ENCODE results near the gene FRK.
A peak's percentile ranks its signal among the peaks of the same experiment; 100 is the strongest.
"Not testable (repeated sequence)": the region's sequence is repeated elsewhere in the genome, so short reads cannot be mapped to it uniquely, and the experiment has no call there.

Gene FRK

GRCh38 chr6:116060572-116061283 is at the start of gene FRK:
Gene FRK, minus strand, starts transcription at chr6:116060891. Its CDS starts 580 bp downstream, at chr6:116060311.
- DNase-seq, result no peak

- DNase-seq, result no peak
Observed at GRCh38 chr6:116108836-116109235, 48.1 kb upstream of the FRK start.

DNA sequence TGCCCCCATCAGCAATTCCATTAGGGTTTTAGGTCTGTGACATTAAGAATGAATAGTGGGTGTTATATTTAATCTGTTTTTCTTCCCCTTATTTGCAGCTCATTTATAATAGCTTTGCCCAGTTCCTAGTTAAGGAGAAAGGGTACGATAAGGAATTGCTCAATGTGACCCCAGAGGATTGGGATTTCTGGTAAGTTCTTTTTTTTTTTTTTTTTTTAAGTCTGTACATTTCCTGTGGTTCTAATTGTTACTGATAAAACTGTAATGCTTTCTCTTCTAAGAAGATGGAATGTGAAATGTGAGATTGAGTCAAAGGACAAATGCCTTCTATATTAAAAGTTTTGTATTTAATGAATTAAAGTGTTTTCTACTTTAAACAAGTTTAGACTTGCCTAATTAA is 45.5 kb upstream of the FRK start:
- DNase-seq, result no peak

DNA sequence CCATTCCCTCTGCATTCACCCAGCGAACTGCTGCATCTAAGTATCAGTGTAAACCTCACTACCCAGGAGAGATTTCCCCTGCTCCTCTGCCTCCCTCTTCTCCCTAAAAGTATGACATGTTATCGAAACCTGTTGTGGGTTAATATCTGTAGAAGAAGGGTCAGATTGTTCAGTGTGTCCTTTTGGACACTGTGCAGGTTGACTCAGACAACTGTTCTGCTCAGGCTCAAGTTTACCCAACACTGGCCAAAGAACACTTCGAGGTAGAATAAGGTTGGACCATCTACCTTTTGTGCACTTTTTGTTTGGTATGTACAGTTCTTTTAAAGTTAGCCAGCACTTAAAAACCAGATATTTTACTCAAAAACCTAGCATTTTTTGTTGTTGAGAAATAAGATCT is 44.6 kb upstream of the FRK start:
- no peak for DNase-seq

DNA sequence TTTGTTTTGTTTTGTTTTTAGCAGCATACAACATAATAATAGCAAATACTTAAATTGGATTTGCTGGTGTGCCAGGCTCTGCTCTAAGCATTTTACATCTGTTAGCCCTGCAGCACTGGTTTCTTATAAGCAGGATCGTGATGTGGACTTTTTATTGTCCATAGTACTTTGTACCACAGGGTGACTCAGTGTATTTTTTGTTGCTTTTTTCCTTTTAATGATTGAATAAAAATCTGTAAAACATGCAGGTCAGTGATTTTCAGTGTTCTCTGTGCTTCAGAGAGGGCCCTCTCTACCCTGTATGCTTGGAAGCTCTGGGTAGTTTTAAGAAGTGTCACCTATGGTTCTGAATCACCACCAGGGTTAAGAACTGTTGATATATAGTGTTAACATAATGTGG is 43.9 kb upstream of the FRK start:
- no peak for DNase-seq

DNA sequence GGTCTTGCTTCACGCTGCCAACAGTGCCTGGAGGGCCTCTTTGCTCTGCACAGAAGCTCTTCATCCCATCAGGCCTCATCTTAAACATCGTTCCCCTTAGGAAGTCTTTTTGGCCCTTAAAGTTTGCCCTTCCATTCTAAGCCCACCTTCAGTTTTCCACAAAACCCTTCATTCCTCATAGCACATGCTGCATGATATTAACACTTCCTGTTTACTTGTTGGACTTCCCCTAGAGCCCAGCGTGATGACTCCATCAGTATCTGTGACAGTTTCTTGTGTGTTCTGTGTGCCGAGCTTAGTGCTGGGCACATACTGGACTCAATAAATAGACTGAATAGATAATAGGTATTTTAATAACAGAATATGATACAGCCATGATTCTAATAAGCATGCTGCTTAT is 42.2 kb upstream of the FRK start:
- no peak for DNase-seq

DNA sequence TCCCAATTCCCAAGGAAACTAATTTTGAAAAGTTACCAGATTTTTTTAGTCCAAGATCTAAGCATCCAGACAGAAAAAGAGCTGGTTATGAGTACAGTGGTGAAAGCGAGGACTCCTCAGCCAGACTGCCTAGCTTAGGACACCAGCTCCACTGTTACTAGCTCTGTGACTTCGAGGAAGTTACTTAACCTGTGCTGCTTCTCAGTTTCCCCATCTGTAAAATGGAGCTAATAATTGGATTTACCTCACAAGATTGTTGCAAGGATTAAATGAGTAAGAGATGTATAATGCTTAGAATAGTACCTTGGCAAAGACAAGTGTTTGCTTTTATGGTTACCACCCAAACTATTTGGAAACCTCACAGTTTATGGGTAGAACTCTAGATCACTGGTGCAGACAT is 41.1 kb upstream of the FRK start:
- DNase-seq, result no peak

- DNase-seq, result peak in 1 of 2 donors; percentile 68
Observed at GRCh38 chr6:116101302-116101718, 40.6 kb upstream of the FRK start.

DNA sequence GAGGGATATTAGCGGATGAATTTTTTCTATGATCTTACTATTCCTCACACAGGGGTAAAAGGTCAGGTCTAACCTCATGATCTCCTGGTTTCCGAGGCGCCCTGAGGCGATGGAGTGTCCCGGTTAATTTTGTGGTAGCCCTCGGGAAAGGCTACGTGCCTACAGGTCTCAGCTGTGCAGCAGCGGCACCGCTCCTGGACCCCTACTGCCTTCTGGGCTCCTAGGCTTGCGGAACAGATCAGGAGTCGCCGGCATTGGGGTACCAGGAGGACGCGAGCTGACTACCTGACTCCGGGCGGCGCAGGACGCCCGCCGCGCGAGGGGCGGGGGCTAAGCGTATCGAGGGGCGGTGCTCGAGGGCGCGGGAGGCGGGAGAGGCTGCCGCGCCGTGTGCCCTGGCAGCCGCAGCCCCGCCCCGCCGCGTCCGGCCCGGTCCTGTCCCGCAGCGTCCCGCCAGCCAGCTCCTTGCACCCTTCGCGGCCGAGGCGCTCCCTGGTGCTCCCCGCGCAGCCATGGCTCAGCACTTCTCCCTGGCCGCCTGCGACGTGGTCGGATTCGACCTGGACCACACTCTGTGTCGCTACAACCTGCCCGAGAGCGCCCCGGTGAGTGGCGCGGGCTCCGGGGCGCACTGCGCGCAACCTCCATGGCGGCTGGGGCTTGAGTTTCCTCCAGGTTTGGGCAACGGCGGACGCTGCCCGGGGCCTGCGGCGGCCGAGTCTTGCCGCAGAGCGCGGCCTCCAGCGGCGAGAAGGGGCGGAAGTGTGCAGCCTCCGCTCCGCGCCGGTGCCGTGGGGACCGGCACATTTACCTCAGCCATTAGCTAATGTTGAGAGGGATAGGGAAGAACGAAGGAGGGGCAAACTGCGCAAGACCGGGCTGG is 40.0 kb upstream of the FRK start, which contains the start of gene NT5DC1:
NT5DC1 (plus strand) TSS at position 435 of the 883 bp plus-strand sequence; CDS start at position 513, 78 bp downstream.
- DNase-seq, result peak; percentile 71 to 85

DNA sequence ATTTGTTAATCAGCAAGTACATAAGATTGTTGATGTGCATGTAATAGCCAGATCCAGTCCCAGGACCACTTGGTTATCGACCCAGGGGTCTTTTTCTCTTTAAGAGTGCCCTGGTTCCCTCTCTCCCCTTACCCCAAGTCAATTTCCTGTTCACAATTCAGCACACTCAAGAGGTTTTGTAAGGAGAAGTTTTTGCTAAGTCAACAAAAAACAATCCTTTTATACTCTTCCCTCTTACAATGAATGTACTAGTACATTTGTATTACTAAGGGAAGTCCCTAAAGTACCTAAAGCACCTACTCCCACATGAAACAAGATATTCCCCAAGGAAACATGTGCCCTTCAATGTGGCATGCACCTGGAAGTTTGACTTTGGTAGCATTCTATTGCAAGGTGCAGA is 38.3 kb upstream of the FRK start:
- DNase-seq, result no peak

- DNase-seq, result peak in 1 of 2 donors; percentile 38
Observed at GRCh38 chr6:116096979-116097816, 36.5 kb upstream of the FRK start.

- DNase-seq, result not testable (repeated sequence)
Observed at GRCh38 chr6:116096048-116096759, 35.5 kb upstream of the FRK start.

DNA sequence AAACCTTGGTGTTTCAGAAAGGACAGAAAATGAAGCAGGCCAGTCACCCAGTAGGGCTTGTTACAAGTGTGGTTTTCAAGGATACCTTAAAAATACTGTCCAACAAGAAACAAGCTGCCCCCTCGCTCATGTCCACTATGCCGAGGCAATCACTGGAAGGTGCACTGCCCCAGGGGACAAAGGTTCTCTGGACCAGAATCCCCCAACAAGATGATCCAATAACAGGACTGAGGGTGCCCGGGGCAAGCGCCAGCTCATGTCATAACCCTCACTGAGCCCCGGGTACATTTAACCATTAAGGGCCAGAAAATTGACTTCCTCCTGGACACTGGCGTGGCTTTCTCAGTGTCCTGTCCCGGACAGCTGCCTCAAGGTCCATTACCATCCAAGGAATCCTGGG is 33.4 kb upstream of the FRK start:
- DNase-seq, result no peak

- no peak for DNase-seq
Observed at GRCh38 chr6:116090251-116090650, 29.6 kb upstream of the FRK start.

DNA sequence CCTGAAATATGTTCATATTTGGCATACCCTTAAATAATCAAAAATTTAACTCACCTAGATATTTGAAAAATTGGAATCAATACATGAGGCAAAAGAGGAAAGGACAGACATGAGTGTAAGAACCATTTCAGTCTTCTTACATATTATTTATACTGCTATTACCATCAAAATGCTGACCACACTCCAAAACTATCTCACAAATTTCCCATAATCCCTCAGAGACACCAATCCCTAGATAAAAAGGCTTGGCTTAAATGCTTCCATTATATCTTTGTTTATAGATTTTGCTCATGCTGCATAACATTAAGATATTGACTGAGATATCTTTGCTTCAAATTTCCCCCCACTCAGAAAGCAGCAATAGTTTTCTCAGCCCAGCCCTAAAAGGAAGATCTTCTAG is 28.3 kb upstream of the FRK start:
- no peak for DNase-seq

DNA sequence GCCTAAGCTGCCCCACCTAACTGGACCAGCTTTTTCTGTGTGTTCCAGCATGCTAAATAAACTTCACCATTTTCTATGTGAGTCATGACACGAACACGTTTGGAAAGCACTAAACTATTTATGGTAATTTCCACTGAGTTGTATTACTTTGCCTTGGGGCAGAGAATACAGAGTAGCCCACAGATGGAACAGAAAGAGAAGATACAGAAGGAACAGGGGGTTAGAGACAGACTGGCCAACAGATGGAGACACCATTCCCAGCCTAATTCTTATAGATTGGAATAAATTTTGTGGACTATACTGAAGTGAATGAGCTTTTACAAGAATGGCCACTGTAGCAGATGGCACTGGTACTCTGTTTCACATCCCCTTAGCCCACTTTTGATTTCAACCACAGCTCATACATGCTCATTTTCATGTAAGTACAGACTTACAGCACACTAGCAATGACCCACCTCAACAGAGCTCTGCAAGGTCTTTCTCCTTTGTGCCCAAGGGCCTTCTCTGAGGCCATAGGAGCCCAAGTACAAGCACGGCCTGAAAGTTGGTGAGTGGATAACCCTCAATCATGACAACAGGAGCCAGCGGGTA is 26.8 kb upstream of the FRK start:
- no peak for DNase-seq

GRCh38 chr6:116084284-116084683 is 23.6 kb upstream of the FRK start:
- no peak for DNase-seq

DNA sequence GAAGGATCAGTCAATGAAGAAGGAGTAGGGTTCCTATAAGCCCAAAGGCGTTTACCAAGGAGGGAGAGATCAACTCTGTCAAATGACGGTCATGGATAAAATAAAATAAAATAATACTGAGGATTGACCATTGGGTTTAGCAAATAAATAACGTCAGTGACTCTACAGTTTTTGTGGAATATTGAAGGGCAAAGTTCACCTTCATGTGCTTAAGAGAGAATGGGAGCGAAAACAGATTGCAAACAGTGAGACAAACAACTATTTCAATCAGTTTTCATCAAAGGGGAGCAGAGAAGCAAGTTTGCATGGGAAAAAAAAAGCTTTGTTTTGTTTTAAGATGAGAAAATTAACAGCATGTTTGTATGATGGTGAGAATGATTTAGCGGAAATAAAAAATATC is 22.4 kb upstream of the FRK start:
- no peak for DNase-seq

GRCh38 chr6:116078945-116079344 is 18.3 kb upstream of the FRK start:
- no peak for DNase-seq

- no peak for DNase-seq
Observed at GRCh38 chr6:116078522-116078921, 17.8 kb upstream of the FRK start.

GRCh38 chr6:116074732-116075390 is 14.2 kb upstream of the FRK start:
- no peak for DNase-seq
